ENCODE measurements around the gene CYB561D2. TPM values are rescaled to one million over a fixed set of nuclear protein-coding genes. Genes with fewer than 3 reads are reported as not detected.

CYB561D2 gene
- total RNA-seq, 2 donors from 2014 or later, result 36.9 to 38.2 TPM

DNA sequence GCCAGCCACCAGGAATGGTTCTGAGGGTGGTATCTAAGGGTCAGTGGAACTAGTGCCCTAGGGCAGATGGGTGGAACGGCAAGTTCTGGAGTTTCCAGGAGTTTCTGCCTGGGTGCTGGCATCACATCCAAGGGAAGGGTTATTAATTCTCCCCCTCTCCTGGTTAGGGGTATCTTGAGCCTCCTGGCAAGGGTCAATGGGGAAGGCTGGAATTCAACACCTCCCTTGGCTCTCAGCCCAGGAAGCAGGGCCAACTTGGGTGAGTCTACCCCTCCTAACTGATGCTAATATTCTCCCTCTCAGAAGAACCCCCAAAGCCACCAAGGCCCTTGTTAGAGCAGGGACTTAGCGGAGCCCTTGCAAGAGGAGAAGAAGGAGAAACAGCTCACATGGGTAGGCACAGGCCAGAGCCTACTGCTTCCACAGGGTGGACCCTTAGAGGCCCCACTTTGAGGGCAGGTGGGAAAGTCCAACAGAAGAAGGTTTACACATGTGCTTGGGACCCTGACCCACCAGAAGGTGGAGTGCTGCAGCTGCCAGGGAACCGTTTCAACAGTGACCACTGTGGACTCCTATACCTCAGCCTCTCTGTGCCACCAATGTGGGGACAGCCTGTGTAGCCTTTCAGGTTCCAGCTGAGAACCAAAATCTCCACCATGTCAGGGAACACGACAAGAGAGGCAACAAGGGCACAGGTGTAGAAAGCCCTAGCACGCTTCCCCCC lies 5.3 kb downstream of the CYB561D2 start:
- peaks cover 14% of the 10 kb centered on the region for H3K36me3 Mint-ChIP-seq

DNA sequence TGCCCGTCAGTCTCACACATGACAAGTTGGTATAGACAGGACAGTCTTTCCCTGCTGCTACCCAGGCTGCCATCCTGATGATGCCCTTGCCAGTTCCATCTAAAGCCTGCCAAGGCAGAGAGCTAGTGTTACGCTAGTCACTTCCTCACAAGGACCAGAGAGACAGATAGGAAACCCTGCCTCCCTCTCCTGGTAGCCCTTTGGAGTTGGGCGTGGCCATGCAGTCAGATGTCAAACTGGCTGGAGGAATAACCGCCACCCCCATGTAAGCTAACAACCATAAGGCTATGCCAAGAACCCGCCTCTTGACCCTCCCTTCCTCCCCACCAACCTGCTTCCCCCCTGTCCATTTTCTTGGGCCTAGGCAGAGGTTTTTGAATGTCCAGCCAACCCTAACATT lies 5.9 kb downstream of the CYB561D2 start:
- no peak for ATAC-seq
- Mint-ChIP-seq H3K27ac (peak overlapping the region in 1 of 2 donors; percentile 94), H3K9me3 (no peaks in the 10 kb centered on the region), H3K4me1 (ENCODE audit: low read depth in 2 of 2) (peaks cover 31 to 48% of the 10 kb centered on the region in 2 donors), H3K27me3 (no peaks in the 10 kb centered on the region), H3K36me3 (peaks cover 14% of the 10 kb centered on the region), H3K4me3 (peak overlapping the region; percentile 97)
- DNase-seq (ENCODE audit: low spot score), result no peak

More for the DNA sequence above, 5.3 kb downstream of the CYB561D2 start:
- Mint-ChIP-seq H3K4me1 (ENCODE audit: low read depth in 2 of 2) (peaks cover 36 to 53% of the 10 kb centered on the region in 2 donors), H3K9me3 (no peaks in the 10 kb centered on the region), H3K4me3 (peak overlapping the region; percentile 97), H3K27me3 (no peaks in the 10 kb centered on the region), H3K27ac (peak overlapping the region in 1 of 2 donors; percentile 94)
- DNase-seq (ENCODE audit: low spot score) (no peak), ATAC-seq (no peak)

DNA sequence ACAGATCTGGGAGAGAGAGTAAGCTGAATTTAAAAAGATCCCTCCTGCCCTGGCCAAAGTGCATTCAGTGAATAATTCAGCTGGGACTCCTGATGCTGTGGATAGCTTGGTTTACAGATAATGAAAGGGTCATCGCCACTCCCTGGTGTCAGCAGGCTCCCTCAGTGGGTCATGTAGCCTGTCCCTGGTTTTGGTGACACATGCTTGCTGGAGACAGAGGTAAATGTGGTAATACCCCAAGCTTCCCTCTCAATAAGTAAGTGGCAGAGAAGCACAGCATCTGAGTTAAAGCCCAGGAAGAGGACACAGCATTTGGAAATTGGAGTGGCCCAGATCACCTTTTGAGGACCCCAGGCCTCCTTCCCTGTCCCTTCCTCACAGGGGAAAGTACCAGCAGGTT lies 6.8 kb downstream of the CYB561D2 start:
- peak overlapping the region; percentile 79 to 94 for H3K27ac Mint-ChIP-seq
- ATAC-seq, result no peak
- DNase-seq (ENCODE audit: low spot score), result no peak
- H3K4me1 Mint-ChIP-seq (ENCODE audit: low read depth in 2 of 2), result peaks cover 31 to 46% of the 10 kb centered on the region in 2 donors
- no peaks in the 10 kb centered on the region for H3K27me3 Mint-ChIP-seq
- H3K4me3 Mint-ChIP-seq, result peak overlapping the region; percentile 97
- no peaks in the 10 kb centered on the region for H3K9me3 Mint-ChIP-seq
- peaks cover 14% of the 10 kb centered on the region for H3K36me3 Mint-ChIP-seq

DNA sequence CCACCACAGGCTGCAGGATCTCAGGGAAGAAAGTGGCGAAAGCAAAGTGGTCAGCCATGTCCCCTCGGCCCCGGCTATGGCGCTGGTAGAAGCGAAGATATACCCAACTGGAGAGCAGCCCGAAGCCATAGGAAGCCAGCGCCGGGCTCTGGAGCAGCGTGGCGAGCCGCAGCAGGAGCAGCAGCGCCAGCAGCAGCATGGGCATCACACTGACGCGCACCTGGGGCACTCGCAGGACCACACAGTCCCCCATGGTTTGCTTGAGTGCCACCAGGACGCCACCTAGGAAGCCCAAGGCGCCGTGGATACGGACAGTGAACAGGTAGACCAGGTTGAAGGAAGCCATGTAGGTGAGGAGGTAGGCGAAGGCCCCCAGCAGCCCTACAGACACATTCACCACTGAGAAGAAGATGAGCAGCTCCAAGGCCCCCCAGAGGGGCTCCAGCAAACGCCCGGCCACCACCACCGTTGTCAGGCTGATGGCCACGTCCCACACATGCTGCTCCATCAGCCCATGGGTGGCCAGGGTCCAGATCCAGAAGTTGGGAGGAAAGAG lies 7.8 kb downstream of the CYB561D2 start:
- H3K4me1 Mint-ChIP-seq (ENCODE audit: low read depth in 2 of 2), result peaks cover 31 to 49% of the 10 kb centered on the region in 2 donors
- no peak for ATAC-seq

DNA sequence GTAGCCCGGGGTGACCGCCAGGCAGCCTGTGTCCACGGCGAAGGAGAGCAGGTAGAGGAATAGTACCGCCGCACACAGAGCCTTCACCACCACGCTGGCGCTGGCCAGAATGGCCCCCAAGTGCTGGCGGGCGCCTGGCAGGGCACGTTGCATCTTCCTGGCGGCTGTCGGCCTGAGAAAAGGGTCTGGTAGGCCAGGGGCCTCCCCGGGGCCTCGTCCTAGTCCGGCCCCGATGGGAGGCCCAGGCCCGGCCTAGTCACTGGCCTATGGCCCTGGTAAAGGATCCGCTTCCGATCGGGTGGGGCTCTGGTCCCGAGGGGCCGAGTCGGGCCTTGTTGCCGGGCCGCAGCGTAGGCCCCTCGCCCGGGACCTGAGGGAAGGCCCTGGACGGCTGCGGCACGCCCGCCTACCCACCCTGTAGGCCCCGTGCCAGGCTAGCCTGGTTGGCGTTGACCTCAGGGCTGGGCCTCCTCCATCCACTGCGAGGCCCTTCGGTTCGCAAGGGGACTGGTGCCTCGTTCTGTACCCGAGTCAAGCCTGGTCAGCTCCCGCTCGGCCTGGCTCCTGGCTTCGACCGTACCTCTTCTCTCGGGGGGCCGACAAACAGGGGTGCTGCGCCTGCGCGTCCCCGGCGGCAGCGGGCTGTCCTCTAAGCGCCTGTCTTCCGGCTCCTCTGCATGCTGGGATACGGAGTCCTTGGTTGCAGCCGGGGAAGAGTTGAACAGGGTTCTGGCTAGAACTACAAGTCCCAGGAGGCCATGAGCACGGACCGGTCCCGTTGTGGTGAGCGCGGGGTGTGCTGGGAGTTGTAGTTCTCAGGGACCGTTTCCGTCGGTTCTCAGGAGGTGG lies 8.5 kb downstream of the CYB561D2 start, which contains the start of gene TMEM115:
TMEM115 (minus strand) TSS at position 611 of the 849 bp plus-strand sequence; CDS start at position 153, 458 bp downstream.
- H3K36me3 Mint-ChIP-seq, result peaks cover 12% of the 10 kb centered on the region
- H3K4me1 Mint-ChIP-seq (ENCODE audit: low read depth in 2 of 2), result peaks cover 31 to 48% of the 10 kb centered on the region in 2 donors
- peak; percentile 100 for ATAC-seq
- DNase-seq (ENCODE audit: low spot score), result peak; percentile 97
- H3K27ac Mint-ChIP-seq, result peak within 1 kb of the TSS; percentile 79 to 94
- no peaks in the 10 kb centered on the region for H3K27me3 Mint-ChIP-seq
- H3K4me3 Mint-ChIP-seq, result peak within 1 kb of the TSS; percentile 97
- no peaks in the 10 kb centered on the region for H3K9me3 Mint-ChIP-seq

More for the DNA sequence above, 7.8 kb downstream of the CYB561D2 start:
- no peak for DNase-seq (ENCODE audit: low spot score)
- Mint-ChIP-seq H3K27me3 (no peaks in the 10 kb centered on the region), H3K4me3 (peak overlapping the region; percentile 97), H3K36me3 (peaks cover 14% of the 10 kb centered on the region), H3K9me3 (no peaks in the 10 kb centered on the region), H3K27ac (peak overlapping the region; percentile 79 to 94)

DNA sequence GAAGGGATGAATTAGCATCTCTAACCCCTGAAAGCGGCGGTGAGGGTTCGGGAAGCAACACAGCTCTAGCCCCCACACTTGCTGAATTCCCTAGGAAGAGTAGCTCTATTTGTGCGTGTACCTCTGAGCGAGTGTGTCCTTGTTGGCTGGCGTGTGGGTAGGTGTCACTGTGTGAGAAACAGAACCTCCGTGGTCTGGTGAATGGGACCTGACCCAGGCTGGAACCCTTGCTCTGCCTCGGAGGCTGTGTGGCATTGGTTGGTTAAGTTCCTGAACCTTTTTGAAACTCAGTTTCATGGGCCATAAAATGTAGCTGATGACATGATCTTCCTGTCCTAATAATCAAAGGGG lies 9.1 kb downstream of the CYB561D2 start:
- ATAC-seq (peak in 1 of 2 donors; percentile 2), DNase-seq (ENCODE audit: low spot score) (no peak)
- peaks cover 31 to 43% of the 10 kb centered on the region in 2 donors for H3K4me1 Mint-ChIP-seq (ENCODE audit: low read depth in 2 of 2)
- peak overlapping the region; percentile 79 to 94 for H3K27ac Mint-ChIP-seq
- peaks cover 8% of the 10 kb centered on the region for H3K36me3 Mint-ChIP-seq
- peak overlapping the region; percentile 96 for H3K4me3 Mint-ChIP-seq
- no peaks in the 10 kb centered on the region for H3K27me3 Mint-ChIP-seq
- H3K9me3 Mint-ChIP-seq, result no peaks in the 10 kb centered on the region

DNA sequence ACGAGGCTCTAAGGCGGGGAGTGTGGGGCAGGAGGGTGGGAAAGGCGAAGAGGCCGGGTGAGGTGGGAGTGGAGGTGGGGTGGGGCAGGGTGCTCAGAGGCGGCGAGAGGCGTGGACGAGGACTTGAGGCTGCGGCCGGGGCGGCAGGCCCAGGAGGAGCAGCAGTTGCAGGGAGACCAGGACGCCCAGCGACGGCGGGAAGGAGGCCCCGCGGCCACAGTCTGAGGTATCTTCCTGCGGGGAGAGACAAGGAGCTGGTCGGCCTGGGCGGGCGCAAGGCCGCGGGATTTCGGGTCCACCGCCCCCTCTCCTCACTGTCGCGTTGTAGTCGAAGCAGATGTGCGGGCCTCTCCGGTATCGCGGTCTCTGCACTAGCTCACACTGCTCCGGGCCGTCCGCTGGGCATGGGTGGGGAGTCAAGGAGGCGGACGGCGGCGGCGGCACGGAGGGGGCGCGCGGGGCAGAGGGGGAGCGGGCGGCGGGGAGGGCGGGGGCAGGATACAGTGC lies 14.0 kb downstream of the CYB561D2 start:
- Mint-ChIP-seq H3K36me3 (no peaks in the 10 kb centered on the region), H3K27me3 (no peaks in the 10 kb centered on the region), H3K4me1 (ENCODE audit: low read depth in 2 of 2) (peaks cover 5 to 10% of the 10 kb centered on the region in 2 donors), H3K4me3 (peak overlapping the region; percentile 73), H3K27ac (peak overlapping the region in 1 of 2 donors; percentile 29), H3K9me3 (no peaks in the 10 kb centered on the region)
- DNase-seq (ENCODE audit: low spot score) (no peak), ATAC-seq (peak; percentile 43 to 54)

DNA sequence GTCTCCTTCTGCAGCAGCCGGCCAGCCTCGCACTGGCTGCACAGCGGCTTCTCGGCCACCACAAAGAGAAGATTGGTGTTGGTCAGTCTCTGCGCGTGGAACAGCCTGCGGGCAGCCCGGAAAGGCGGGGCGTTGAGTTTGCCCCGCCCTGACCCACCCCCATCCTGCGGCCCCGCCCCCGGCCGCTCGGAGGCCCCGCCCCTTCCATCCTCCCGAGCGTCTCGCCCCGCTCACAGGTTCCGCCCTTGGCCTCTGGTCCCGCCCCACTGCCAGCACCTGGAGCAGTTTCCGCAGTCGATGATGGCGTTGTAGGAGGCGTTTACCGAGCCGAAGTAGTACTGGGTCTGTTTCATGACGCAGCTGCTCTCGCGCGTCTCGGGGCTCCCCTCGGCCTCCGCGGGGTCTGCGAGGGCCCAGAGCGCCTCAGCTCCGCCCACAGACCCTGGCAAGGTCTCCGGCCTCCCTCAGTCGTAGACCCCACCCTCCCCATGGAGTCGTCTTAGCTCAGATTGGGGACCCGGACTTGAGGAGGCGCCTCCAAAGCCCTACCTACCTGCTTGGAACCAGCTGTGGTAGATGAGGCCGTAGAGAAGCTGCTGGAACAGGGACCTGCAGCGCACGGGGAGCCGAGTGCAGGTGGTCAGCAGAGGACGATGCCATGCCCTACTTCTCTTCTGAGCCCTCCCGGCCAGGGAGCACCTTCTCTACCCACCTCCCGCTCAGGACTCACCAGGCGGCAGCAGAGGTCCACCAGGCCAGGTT lies 14.6 kb downstream of the CYB561D2 start:
- no peaks in the 10 kb centered on the region for H3K27me3 Mint-ChIP-seq
- H3K36me3 Mint-ChIP-seq, result no peaks in the 10 kb centered on the region
- H3K4me1 Mint-ChIP-seq (ENCODE audit: low read depth in 2 of 2), result peaks cover 0 to 5% of the 10 kb centered on the region in 2 donors
- H3K9me3 Mint-ChIP-seq, result no peaks in the 10 kb centered on the region
- peak overlapping the region; percentile 33 to 37 for H3K27ac Mint-ChIP-seq
- H3K4me3 Mint-ChIP-seq, result peak overlapping the region; percentile 73
- DNase-seq (ENCODE audit: low spot score) (peak; percentile 92), ATAC-seq (peak; percentile 95 to 96)

DNA sequence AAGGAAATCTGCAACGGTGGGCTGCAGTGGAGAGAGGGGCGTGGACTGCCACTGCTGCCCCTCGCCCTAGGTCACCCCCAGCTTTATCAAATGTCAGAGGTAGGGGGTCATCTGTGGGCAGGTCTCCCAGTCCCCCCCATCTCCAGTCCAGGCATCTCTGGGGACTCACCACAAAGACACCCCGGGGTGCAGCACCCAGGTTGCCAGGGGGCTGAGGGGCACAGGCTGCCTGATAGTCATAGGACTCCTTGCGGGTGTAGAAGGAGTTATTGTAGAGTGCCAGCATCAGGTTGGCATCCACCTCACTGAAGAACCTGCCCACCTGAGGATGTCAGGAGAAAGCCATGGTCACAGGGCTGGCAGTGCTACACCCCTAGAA lies 15.2 kb downstream of the CYB561D2 start:
- Mint-ChIP-seq H3K9me3 (no peaks in the 10 kb centered on the region), H3K27me3 (no peaks in the 10 kb centered on the region)
- ATAC-seq, result no peak

DNA sequence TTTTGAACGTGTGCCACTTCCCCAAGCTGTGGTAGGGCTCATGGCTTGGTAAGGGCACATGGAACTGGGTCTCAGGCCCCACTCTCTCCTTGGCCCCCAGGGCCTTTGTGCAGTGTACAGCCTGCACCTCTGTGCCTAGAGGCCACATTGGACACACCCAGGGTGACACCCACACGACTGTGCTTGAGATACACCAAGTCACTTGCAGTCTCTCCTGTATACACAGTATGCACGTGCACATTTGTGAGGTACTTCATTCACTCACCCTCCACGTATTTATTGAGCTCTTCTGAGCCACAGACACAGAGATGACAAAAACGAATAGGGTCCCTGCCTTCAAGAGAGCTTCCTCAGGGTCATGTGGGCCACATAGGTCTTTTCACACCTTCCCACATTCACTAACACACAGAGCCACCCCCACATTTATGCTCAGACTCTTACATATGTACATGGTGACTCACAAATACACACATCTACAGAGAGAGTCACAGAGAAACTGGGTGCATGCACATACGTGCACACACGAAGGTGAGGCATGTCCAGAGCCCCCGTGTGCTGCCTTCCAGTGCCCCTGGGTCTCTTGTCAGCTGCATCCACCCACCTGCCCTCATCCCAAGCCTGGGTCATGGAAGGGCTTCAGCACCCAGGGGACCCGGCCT lies 18.5 kb downstream of the CYB561D2 start:
- H3K4me1 Mint-ChIP-seq (ENCODE audit: low read depth in 2 of 2), result peaks cover 0 to 10% of the 10 kb centered on the region in 2 donors
- H3K27me3 Mint-ChIP-seq, result peaks cover 0 to 2% of the 10 kb centered on the region in 2 donors
- DNase-seq (ENCODE audit: low spot score), result no peak
- no peak overlapping the region for H3K4me3 Mint-ChIP-seq
- H3K9me3 Mint-ChIP-seq, result no peaks in the 10 kb centered on the region
- ATAC-seq, result no peak
- peak overlapping the region in 1 of 2 donors; percentile 31 for H3K27ac Mint-ChIP-seq
- H3K36me3 Mint-ChIP-seq, result no peaks in the 10 kb centered on the region

More for the DNA sequence above, 15.2 kb downstream of the CYB561D2 start:
- peak overlapping the region; percentile 73 for H3K4me3 Mint-ChIP-seq
- H3K36me3 Mint-ChIP-seq, result no peaks in the 10 kb centered on the region
- peaks cover 0 to 5% of the 10 kb centered on the region in 2 donors for H3K4me1 Mint-ChIP-seq (ENCODE audit: low read depth in 2 of 2)
- no peak for DNase-seq (ENCODE audit: low spot score)
- H3K27ac Mint-ChIP-seq, result peak overlapping the region; percentile 33 to 37

DNA sequence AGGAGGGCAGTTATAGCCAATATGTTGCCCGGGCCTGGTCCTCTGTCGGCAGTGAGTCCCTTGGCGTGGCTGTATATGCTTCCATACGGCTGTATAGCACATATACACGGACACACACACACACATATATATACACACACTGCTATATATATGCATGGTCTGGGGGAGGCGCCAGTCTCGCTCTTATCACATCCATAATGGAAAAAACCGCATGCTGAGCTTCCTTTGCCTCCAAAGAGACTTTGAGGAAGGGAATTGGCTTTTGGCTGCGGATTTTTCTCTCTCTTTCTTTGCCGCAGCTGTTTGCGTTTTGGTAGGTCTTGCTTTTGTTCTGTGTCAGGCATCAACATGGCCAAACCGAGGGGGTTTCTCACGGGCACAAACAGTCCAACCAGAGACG lies 19.9 kb downstream of the CYB561D2 start:
- H3K9me3 Mint-ChIP-seq, result no peaks in the 10 kb centered on the region
- peaks cover 0 to 10% of the 10 kb centered on the region in 2 donors for H3K4me1 Mint-ChIP-seq (ENCODE audit: low read depth in 2 of 2)
- no peak overlapping the region for H3K4me3 Mint-ChIP-seq
- peaks cover 0 to 2% of the 10 kb centered on the region in 2 donors for H3K27me3 Mint-ChIP-seq
- no peaks in the 10 kb centered on the region for H3K36me3 Mint-ChIP-seq
- DNase-seq (ENCODE audit: low spot score) (no peak), ATAC-seq (no peak)
- no peak overlapping the region for H3K27ac Mint-ChIP-seq

DNA sequence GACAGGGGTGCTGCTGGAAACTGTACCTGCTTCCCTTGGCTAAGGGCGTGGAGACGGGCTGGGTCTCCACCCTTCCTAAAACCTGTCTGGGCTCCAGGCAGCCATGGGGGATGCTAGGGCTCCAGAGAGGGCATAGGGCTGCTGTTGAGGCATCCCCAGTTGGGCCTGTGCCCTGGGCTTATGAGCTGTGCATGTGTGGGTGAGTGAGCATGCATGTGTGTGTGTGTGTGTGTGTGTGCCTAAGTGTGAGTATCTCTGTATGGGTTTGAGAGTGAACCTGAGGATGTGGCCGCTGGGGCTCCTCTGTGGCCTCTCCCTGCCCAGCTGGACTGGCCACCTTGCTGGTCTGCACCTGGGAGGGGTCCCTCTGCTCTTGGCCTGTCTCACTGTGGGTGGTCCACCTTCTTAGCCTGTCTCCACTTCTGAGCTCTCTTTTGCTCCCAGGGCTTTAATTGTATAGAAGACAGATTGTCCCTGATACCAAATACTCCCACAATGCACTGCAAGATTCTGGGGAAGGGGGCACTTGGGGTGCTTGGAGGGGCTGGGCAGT lies 20.5 kb downstream of the CYB561D2 start:
- peaks cover 0 to 2% of the 10 kb centered on the region in 2 donors for H3K27me3 Mint-ChIP-seq
- no peak for DNase-seq (ENCODE audit: low spot score)
- no peaks in the 10 kb centered on the region for H3K36me3 Mint-ChIP-seq
- no peak overlapping the region for H3K4me3 Mint-ChIP-seq
- no peak for ATAC-seq
- no peaks in the 10 kb centered on the region for H3K9me3 Mint-ChIP-seq
- peaks cover 0 to 10% of the 10 kb centered on the region in 2 donors for H3K4me1 Mint-ChIP-seq (ENCODE audit: low read depth in 2 of 2)
- no peak overlapping the region for H3K27ac Mint-ChIP-seq
